Measurements from ENCODE around the gene MMP15. TPM values are rescaled to one million over a fixed set of nuclear protein-coding genes. Genes with fewer than 3 reads are reported as not detected.

Gene MMP15
- total and polyA plus RNA-seq, 2 of the 13 experiments (the other 11 are each of a cell fraction or from before 2014, with no cell fraction given) = 35.2 to 44.9 TPM

DNA sequence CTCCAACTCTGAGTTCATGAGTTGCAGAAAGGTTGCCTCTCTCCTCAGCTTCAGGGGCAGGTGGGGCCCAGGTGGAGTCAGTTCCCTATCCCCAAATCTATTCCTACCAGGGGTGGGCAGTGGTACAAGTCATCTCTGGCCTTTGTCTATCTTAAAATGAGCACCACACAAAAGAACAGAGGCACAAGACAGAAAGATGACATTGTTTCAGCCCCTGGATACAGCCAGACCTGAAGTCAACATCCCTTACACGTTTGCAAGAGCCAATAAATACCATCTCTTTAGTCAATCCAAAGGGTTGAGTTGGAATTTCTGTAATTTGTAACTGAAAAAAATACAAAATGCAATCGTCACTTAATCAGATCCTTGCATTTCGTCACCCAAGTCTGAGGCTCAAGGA lies 32.2 kb downstream of the MMP15 start:
- DNase-seq (ENCODE audit: low spot score) (no peak), ATAC-seq (no peak), FAIRE-seq (no peak)
- Histone ChIP-seq H3K27ac (ENCODE audit: extremely low read length, insufficient read depth, low read length) (no peak overlapping the region), H4K20me1 (ENCODE audit: insufficient read depth, low read length) (no peaks in the 10 kb centered on the region), H3K79me2 (ENCODE audit: insufficient read depth, low read length) (no peaks in the 10 kb centered on the region), H3K4me3 (replicated peaks in 1 of 3; ENCODE audit: insufficient read depth in 1 of 3, low read depth in 2 of 3, low read length in 3 of 3) (no peak overlapping the region), H3K9me3 (ENCODE audit: low read length) (no peaks in the 10 kb centered on the region), H3K4me1 (ENCODE audit: insufficient read depth, low read length) (peaks cover 14% of the 10 kb centered on the region), H2AFZ (ENCODE audit: low read length) (no peak overlapping the region), H3K27me3 (ENCODE audit: control insufficient read depth in 1 of 2, insufficient read depth in 2 of 2, low read length in 2 of 2) (peaks cover 0 to 12% of the 10 kb centered on the region in 2 experiments; a peak in 3 of 5 replicates), H3K36me3 (replicated peaks in 1 of 2; ENCODE audit: control insufficient read depth in 1 of 2, insufficient read depth in 2 of 2, low read length in 2 of 2) (no peaks in the 10 kb centered on the region), H3K9ac (ENCODE audit: insufficient read depth, low read depth, low read length) (no peak overlapping the region), H3K4me2 (ENCODE audit: low read depth, low read length) (no peak overlapping the region)
- ChIA-PET CTCF (ENCODE audit: low intra/inter-chr PET ratio, low total read pairs) (no interaction called here), POLR2A (no interaction called here)
- BruUV-seq (replicated peaks) = no TSS peak
- intact Hi-C loops (cut with micrococcal nuclease; ENCODE audit: unreplicated experiment) (no loop called here), in situ Hi-C loops (cut with HindIII; ENCODE audit: extremely low pct_ligation_motif_present, low pct_unique_long_range_greater_than_20kb) (no loop called here)
- 7% methylated on average over 3 of the region's 3 CpGs for WGBS (ENCODE audit: low lambda C conversion rate)
- TF ChIP-seq ZNF329 (CRISPR knock-in tag; IDR thresholded peaks at IDR 0.05; ENCODE audit: low read depth) (peak; percentile 96), MAZ (IDR thresholded peaks at IDR 0.05; ENCODE audit: borderline replicate concordance, low read depth, low read length) (no peak), MAZ (CRISPR knock-in tag; IDR thresholded peaks at IDR 0.05; ENCODE audit: low read depth) (no peak)

DNA sequence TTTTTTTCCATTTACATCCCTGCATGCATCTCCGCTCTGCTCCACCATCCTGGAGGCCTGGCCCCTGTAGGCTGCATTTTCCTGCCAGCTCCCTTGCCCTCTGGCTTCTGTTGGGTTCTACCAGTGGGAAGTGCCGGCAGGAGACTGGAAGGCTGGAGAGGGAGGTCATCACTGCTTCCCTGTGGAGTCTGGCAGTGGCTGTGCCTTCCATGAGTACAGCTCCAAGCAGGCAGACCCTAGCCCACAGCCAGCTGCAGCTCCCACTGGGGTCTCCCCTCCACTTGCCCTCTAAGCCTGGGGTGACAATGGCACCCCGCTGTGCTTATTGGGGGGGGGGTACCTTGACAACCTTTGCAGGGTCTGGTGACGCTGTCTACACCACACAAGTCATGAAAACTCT lies 37.3 kb downstream of the MMP15 start:
- ATAC-seq (peak; percentile 43), FAIRE-seq (no peak), DNase-seq (ENCODE audit: low spot score) (no peak)
- Histone ChIP-seq H3K27ac (ENCODE audit: extremely low read length, insufficient read depth, low read length) (no peak overlapping the region), H3K4me2 (ENCODE audit: low read depth, low read length) (no peak overlapping the region), H3K9me3 (ENCODE audit: low read length) (no peaks in the 10 kb centered on the region), H3K36me3 (replicated peaks in 1 of 2; ENCODE audit: control insufficient read depth in 1 of 2, insufficient read depth in 2 of 2, low read length in 2 of 2) (no peaks in the 10 kb centered on the region), H2AFZ (ENCODE audit: low read length) (no peak overlapping the region), H3K79me2 (ENCODE audit: insufficient read depth, low read length) (no peaks in the 10 kb centered on the region), H3K4me1 (ENCODE audit: insufficient read depth, low read length) (peaks cover 11% of the 10 kb centered on the region), H3K9ac (ENCODE audit: insufficient read depth, low read depth, low read length) (no peak overlapping the region), H3K27me3 (ENCODE audit: control insufficient read depth in 1 of 2, insufficient read depth in 2 of 2, low read length in 2 of 2) (no peaks in the 10 kb centered on the region; a peak in 1 of 5 replicates), H3K4me3 (replicated peaks in 1 of 3; ENCODE audit: insufficient read depth in 1 of 3, low read depth in 2 of 3, low read length in 3 of 3) (no peak overlapping the region), H4K20me1 (ENCODE audit: insufficient read depth, low read length) (no peaks in the 10 kb centered on the region)
- TF ChIP-seq TBL1XR1 (IDR thresholded peaks at IDR 0.05; ENCODE audit: borderline replicate concordance, low read length, partially characterized antibody) (no peak), ZNF484 (CRISPR knock-in tag; IDR thresholded peaks at IDR 0.05; ENCODE audit: borderline replicate concordance, low read depth) (no peak), SNAI1 (CRISPR knock-in tag; IDR thresholded peaks at IDR 0.05; ENCODE audit: borderline replicate concordance) (no peak), ZNF567 (CRISPR knock-in tag; IDR thresholded peaks at IDR 0.05; ENCODE audit: borderline replicate concordance) (no peak), CCAR2 (optimal IDR thresholded peaks at IDR 0.05; ENCODE audit: low read depth, low read length) (no peak), FOXK1 (CRISPR knock-in tag; IDR thresholded peaks at IDR 0.05; ENCODE audit: borderline replicate concordance, low read depth) (no peak), ZNF20 (CRISPR knock-in tag; IDR thresholded peaks at IDR 0.05) (no peak), ZNF75D (CRISPR knock-in tag; IDR thresholded peaks at IDR 0.05; ENCODE audit: borderline replicate concordance) (no peak), YEATS2 (CRISPR knock-in tag; IDR thresholded peaks at IDR 0.05; ENCODE audit: borderline replicate concordance) (no peak), ZBTB21 (CRISPR knock-in tag; IDR thresholded peaks at IDR 0.05) (no peak), TARDBP (CRISPR knock-in tag; IDR thresholded peaks at IDR 0.05) (no peak)
- TF ChIP-seq, protein P1, sequence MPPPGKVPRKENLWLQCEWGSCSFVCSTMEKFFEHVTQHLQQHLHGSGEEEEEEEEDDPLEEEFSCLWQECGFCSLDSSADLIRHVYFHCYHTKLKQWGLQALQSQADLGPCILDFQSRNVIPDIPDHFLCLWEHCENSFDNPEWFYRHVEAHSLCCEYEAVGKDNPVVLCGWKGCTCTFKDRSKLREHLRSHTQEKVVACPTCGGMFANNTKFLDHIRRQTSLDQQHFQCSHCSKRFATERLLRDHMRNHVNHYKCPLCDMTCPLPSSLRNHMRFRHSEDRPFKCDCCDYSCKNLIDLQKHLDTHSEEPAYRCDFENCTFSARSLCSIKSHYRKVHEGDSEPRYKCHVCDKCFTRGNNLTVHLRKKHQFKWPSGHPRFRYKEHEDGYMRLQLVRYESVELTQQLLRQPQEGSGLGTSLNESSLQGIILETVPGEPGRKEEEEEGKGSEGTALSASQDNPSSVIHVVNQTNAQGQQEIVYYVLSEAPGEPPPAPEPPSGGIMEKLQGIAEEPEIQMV (CRISPR knock-in tag; IDR thresholded peaks at IDR 0.05; ENCODE audit: low read depth) = no peak
- POLR2A ChIA-PET = no interaction called here
- BruUV-seq (replicated peaks) = no TSS peak
- in situ Hi-C loops (cut with HindIII; ENCODE audit: extremely low pct_ligation_motif_present, low pct_unique_long_range_greater_than_20kb) (no loop called here), intact Hi-C loops (cut with micrococcal nuclease; ENCODE audit: unreplicated experiment) (no loop called here)
- 39% methylated on average over 4 of the region's 4 CpGs for WGBS (ENCODE audit: low lambda C conversion rate)
- CTCF ChIA-PET (ENCODE audit: low intra/inter-chr PET ratio, low total read pairs) = interaction anchor here (1.0 kb wide), 1 partner anchor 59 kb away, joined by 3 read pairs; no protein-coding TSS in a partner anchor

Data from HepG2 (cell line).